GM18861 (cell line): ENCODE measurements around the gene SERPINA5.

ENCODE experiments used
- ATAC-seq: cut with Tn5 transposase; IDR thresholded peaks from one replicate; pipeline ENCODE4 v1.9.1; 2021; ENCODE audit not compliant: unreplicated experiment

Gene SERPINA5, protein sequence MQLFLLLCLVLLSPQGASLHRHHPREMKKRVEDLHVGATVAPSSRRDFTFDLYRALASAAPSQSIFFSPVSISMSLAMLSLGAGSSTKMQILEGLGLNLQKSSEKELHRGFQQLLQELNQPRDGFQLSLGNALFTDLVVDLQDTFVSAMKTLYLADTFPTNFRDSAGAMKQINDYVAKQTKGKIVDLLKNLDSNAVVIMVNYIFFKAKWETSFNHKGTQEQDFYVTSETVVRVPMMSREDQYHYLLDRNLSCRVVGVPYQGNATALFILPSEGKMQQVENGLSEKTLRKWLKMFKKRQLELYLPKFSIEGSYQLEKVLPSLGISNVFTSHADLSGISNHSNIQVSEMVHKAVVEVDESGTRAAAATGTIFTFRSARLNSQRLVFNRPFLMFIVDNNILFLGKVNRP

GRCh38 chr14:94581127-94581999, at the start of gene SERPINA5:
Gene SERPINA5 (plus strand): TSS chr14:94581426. CDS start chr14:94587363, 5,937 bp downstream.
- ATAC-seq = no peak

GRCh38 chr14:94532447-94532846, 48.8 kb upstream of the SERPINA5 start:
- ATAC-seq = peak; percentile 68

GRCh38 chr14:94535506-94535905, 45.7 kb upstream of the SERPINA5 start:
- no peak for ATAC-seq

GRCh38 chr14:94536836-94537235, 44.4 kb upstream of the SERPINA5 start:
- no peak for ATAC-seq

DNA sequence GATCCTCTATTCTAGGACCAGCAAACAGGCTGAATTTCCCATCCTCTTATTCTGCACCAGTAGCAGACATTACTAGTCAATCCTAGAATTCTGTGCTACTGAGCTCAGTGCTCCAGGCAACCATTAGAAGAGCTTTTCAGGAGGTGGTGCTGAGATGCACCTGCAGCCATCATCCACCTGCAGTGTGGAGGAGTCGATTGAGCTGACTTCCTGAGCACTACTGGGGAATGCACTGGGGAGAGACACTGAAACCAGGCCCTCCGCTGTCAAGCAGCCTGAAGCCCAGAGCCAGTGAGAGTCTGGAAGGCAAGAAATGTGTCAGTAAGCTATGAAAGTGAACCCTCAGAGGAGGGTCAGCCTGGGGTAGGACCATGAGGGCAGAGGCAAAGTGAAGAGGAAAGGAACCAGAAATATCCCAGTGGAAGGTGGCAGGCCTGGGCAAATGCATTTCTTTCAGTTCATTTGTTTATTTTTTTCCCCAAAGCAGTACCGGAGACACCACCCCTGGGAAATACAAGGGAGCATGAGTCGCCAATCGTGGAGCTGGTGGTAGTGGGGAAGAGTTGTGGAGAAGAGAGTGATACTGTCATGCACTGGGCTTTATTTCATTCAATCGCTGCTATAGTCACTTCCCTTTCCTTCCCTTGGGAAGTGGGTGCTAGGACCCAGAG, 43.0 kb upstream of the SERPINA5 start:
- no peak for ATAC-seq

DNA sequence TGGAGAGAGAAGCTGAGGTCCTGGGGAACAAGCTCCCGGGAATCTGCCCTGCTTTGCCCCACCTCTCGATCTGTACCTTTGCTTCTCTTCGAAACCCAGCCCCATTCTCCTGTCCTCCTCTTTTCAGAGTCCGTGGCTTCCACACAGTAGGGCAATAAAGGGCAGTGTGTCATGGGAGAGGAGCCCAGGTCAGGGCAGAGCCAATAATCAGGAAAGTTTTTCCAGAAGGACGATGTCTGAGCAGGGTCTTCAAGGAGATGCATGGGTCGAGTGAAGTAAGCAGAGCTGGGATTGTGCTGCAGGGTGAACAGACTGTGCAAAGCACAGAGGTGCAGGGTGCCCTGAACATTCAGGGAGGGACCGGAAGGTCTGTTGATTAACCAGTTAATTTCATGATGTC, 42.0 kb upstream of the SERPINA5 start:
- ATAC-seq = no peak

DNA sequence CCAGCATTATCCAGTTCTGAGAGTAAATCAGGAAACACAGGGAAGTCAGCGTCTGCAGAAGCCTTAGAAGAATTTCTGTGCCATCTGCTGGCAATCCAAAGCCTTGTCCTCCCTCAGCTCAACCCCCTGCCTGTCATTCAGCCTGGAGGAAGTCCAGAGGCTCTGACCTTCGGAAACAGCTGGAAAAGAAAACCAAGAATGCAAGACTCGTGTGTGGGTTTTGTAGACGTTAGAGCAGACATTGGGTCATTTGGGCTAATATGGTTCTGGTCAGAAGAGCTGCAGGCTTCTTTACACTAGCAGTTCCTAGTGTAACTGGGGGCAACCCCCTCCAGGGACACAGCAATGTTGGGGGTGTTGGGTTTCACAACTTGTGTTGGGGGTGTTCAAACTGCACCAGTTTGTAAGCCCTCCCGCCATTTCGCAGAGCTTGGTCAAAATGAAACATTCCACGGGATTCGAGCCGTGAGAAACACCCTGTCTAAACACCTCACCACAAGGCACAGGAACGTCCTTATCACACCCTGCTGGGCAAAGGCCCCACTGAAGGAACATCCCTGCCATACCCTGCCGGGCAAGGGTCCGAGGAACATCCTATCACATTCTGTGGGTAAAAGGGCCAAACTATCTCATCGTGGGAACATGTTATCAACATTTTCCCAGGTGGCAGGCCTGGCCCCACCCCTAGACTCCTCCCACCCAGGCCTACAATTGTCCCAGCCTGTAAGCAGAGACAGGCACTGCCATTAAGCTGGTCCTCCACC, 41.0 kb upstream of the SERPINA5 start:
- ATAC-seq = no peak

DNA sequence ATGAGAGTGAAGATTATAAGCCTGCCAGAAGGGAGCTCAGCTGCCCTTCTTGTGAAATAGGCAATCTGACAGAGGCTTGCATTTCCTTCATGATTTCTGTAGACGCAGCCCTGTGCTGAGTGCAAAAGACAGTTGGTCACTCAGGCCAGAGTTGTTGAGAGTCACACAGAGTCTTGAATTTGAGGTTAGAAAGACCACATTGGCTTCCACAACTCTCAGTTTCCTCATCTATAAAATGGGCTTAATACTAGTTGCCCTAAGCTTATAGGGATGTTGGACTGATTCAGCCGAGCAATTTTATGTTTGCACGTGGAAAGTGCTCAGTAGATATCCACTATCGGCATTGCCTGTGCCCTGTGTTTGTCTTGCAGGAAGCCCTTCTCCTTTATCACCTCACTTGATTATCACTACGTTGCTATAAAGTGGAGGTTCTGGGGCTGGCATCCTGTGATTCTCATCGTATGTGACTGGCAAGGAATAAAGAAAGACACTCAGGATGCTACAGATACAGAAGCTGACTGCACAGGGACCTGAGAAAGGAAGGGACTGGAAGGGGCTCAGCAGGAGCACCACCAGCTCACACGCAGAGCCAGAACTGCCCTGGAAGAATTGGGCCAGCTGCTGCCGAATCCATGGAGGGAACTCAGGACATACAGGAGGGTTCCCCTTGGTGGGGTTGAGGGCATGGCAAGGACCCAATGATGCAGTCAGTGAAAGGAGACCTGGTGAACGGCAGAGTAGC, 39.8 kb upstream of the SERPINA5 start:
- no peak for ATAC-seq

GRCh38 chr14:94542111-94542810, 39.0 kb upstream of the SERPINA5 start:
- no peak for ATAC-seq

GRCh38 chr14:94542811-94543440, 38.3 kb upstream of the SERPINA5 start:
- ATAC-seq = no peak

DNA sequence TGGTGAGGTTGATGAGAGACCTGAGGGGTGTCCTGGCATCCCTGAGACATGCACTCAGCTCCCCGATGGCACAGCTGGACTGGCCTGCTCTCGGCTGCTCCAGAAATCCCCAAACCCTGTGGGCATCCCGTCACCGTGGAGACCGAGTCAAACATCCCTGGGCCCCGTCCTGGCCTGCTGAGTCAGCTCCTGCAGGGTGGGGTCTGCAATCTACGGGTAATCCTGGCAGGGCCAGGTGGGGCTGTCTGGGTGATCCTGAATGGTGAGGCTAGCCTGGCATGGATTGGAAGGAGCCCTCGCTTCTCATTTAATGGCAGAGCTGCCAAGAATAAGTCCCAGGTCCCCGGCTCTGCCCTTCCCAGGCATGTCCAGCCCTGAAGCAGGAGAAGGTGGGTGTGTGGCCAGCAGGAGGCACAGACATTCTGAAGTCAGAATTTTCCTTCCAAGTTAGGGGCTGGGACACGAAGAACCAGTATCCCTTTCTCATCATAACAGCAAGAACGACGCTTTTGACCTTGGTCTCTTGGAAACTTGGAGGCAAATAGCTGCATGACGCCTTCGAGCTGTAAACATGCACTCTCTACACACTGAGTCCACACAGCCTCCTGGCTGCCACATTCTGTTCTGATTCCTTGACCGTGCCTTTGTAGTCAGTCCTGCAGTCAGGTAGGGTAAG, 37.6 kb upstream of the SERPINA5 start:
- ATAC-seq = no peak

DNA sequence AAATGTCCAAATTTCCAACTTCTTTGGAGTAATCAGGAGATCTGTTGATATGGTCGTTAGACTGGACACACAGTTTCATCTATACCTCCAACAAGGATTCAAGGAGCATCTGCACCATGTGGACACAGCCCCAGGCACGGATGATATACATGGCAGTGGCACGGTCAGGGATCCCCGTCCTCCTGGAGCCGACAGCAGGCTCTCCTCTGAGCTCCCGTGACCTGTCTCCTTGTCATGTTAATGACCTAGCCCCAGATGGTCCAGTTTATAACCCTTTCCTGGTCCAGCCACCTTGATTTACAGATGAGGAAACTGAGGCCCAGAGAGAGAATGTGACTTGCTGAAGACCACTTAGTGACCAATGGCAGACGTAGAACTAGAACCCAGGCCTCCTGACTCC, 36.5 kb upstream of the SERPINA5 start:
- ATAC-seq = no peak

GRCh38 chr14:94545131-94545841, 35.9 kb upstream of the SERPINA5 start:
- ATAC-seq = no peak

DNA sequence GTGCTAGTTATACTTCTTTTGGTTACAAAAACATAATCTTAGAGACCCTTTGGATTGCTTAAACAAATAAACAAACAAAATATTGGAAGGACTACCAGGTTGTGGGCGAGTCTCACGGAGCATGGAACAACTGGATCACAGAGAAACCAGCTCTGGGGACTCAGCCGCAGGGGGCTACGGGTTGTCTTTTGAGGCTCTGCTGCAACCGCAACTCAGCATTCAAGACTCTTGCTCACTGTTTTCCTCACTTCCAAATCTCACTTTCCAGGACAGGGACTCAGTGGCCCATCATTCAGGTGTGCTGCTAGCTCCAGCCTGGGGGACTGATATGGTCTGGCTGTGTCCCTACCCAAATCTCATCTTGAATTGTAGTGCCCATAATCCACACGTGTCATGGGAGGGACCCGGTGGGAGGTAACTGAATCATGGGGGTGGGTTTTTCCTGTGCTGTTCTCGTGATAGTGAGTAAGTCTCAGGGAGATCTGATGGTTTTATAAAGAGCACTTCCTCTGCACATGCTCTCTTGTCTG, 34.0 kb upstream of the SERPINA5 start:
- no peak for ATAC-seq

- no peak for ATAC-seq
Observed at GRCh38 chr14:94547726-94548125, 33.5 kb upstream of the SERPINA5 start.

GRCh38 chr14:94548131-94548998, 32.9 kb upstream of the SERPINA5 start:
- no peak for ATAC-seq
